Left lobe of liver (tissue), 2 donors: Measurements from ENCODE around the gene AGBL4. TPM values are rescaled to one million over a fixed set of nuclear protein-coding genes. Genes with fewer than 3 reads are reported as not detected.
A peak's percentile ranks its signal among the peaks of the same experiment; 100 is the strongest.

ENCODE experiments used
- ATAC-seq: fragments of 200-7000 bp; cut with Tn5 transposase; one replicate; pipeline ENCODE4 v1.9.1; 2020; ENCODE audit warnings: mild to moderate bottlenecking, moderate library complexity
- DNase-seq: peaks from one replicate; pipeline ENCODE4 v3.0.0-alpha.2; 2020; ENCODE audit warnings: low spot score
- total RNA-seq: library from RNA; stranded (reverse); gene quantifications from one replicate; pipeline ENCODE4 v1.2.1, GENCODE V29; 2021
- donor health status: DM: no; HTN: no; CAD: no; lungs with moderate emphysema.
- donor health status: DM: no; HTN: yes; CAD: no.

The AGBL4 gene
- total RNA-seq, 1 donor from 2014 or later, result 2.2 TPM

DNA sequence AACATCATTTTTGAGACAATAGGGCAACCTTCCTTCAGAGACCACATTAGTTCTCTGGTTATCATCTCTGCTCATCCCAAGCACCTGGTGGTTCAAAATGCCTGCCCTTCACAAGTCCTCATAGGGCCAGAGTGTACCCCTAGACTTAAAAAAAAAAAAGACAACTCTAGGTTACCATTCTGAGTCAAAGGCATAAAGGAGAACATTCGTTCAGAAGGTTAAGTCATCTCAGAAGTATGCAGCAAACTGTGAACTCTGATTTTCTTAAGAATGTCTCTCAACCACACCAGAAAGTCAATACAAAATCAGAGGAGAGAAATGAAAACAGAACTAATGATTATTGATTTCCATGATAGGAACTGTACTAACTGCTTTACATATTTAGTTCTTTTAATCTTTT is 1237.9 kb downstream of the AGBL4 start:
- no peak for DNase-seq

DNA sequence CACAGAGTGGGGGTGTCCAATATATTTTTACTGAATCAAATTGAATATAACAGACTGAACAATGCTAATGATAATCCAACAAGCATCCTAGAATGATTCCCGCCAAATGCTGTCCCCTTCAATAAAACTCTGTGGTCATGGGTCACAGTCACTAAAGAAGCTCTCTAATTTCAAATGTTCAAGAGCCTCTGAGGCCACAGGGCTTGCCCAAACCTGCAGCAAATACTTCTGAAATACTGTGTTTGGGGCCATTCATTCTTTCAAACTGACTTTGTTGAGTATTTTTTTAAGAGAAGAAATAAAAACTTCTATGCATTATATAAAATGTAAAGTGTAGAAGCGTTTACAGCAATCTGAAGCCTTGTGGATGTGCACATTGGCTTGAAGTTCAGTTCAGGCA is 1239.5 kb downstream of the AGBL4 start:
- no peak for ATAC-seq
- no peak for DNase-seq

More for the DNA sequence above, 1237.9 kb downstream of the AGBL4 start:
- no peak for ATAC-seq

DNA sequence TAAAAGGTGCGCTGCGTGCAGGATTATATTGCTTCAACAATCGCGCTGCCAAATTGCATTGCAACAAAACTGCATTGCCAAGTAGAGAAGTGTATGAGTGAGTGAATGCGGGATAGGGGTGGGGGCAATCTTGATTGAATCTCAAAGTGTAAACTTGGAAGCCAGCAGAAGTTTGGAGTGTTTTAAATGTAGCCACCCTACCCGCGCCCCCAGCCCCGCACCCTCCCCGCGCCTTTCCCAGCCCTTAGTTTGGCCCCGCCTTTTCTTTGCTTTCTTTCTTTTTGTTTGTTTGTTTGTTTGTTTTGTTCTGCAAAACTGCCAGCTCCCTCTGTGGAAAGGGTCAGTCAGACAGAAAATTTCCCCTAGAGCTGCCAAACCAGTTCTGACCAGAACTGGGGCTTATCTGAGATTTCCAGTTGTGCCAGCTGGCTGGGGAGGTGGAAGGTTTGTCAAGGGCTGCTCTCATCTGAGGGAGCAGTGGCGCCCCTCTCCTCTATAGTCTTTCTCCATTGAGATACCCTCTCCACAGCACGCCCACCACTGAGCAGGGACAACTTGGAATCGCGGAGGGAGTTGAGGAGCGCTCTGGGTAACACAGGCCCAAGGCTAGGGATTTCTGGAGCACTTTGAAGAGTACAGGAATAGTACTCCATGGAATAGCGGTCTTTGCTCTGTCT is 1246.4 kb downstream of the AGBL4 start:
- DNase-seq, result no peak

DNA sequence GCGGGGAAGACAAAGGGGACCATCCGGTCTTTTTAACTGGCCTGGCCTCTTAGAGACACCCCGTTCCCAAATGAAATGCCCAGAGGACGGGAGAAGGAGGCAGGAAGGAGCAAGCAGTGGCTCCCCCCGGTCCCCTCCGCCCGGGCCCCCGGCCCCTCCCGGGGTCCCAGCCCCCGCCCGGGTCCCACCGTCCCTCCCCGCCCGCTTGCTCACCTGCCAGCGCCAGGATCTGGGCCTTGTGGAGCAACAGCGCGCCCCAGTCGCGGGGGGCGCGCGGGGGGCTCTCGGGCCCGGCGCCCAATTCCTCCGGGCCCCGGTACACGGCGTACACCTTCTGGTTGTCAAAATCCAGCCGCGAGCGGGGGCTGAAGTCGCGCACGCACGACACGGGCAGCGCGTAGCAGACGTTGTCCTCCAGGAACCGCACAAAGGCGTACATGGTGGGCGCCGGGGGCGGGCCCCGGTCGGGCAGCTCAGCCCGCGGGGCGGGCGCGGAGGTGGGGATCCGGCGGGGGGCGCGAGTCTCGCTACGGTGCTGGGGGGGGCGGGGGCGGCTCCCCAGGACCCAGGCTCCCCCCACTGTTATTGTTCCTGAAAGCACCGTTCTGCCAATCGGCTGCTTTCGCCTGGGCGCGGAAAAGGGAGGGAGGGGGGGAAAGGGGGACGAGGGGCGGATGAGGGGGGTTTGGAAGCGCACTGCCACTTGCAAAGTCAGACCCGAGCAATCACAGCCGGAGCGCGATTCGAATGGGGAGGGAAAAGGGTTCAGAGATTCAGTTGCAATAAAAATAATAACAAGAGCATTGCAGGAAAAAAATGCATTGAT is 1247.1 kb downstream of the AGBL4 start, which contains the start of gene BEND5:
TSS of gene BEND5 (minus strand) at position 499 of the 826 bp plus-strand sequence. CDS start at position 439, 60 bp downstream.
- no peak for DNase-seq
- ATAC-seq, result peak; percentile 41

More for the DNA sequence above, 1246.4 kb downstream of the AGBL4 start:
- ATAC-seq, result no peak

DNA sequence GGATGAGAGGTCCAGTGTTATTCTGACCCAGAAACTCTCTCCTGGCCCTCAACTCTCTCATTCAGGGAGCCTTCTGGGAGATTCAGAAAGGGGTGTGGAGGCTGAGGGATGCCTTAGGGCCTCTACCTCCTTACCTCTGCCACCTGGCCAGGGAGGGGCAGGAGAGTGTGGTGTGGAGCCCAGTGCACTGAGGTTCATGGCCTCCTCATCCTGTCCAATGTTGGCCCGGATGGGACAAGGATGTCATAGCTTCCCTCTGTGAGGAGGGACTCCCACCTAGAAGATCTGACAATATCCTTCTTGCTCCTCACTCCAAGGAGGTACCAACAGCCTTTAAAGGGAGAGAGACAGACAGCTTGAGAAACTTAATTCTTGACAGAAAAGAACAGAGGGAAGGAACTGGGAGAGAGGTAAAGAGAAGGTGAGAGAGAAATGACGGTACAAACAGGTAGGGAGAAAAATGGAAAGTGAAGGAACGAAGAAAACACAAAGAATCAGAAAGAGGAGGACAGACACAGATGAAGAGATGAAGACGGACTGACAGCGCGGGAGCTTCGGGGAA is 1247.8 kb downstream of the AGBL4 start:
- ATAC-seq (no peak), DNase-seq (no peak)

DNA sequence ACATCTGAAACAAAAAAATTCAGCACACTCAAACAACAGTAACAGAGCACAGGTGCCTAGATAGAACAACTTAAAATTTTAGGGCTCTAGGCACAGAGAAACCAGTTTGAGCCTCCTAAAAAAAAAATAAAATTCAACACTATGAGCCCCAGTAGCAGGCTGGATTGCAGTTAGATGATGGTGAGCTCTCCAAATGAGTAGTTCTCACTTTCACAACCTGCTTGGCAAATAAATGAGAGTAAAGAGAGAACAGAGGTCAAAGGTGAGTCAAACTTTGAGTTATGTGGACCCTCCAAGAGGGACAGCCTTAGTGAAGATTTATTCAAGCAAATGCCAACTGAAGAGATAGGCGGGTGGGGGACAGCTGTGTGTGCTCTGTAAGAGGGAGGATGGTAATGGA is 1250.6 kb downstream of the AGBL4 start:
- DNase-seq, result no peak
- no peak for ATAC-seq

DNA sequence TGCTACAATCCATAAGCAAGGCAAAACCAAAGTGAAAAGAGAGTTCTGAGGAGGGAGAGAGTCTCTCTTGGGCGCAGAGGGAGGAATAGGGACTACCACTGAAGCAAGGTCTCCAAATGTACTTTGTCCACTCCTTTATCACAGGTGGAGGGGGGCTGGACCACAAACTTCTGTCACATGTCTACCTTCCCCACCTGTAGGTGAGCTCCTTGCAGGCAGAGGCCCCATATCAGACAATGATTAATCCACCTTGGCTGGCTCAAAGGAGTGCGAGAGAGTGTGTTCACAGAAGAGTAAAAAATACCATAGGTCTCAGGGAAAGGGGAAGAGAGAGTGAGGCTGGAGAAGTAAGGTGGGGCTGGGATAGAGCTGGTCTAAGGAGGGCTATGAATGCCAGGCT is 1251.5 kb downstream of the AGBL4 start:
- no peak for ATAC-seq
- DNase-seq, result no peak

DNA sequence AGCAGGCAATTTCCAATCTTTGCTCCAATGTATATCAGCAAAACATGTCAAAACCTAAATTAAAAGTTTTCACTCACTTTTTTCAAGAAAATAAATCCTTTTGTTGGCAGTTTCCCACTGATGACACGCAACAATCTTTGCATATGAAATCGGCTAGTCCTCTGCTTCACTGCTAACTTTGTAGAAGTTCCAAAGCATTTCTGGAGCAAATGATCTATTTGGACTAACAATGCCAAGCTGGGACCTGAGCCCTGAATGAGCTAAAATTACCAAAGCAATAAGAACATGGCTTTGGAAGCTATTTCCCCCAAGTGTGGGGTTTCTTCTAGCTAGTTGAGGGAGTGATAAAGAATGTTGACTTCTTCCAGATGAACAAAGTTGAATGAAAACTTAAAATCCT is 1252.2 kb downstream of the AGBL4 start:
- DNase-seq (no peak), ATAC-seq (no peak)

DNA sequence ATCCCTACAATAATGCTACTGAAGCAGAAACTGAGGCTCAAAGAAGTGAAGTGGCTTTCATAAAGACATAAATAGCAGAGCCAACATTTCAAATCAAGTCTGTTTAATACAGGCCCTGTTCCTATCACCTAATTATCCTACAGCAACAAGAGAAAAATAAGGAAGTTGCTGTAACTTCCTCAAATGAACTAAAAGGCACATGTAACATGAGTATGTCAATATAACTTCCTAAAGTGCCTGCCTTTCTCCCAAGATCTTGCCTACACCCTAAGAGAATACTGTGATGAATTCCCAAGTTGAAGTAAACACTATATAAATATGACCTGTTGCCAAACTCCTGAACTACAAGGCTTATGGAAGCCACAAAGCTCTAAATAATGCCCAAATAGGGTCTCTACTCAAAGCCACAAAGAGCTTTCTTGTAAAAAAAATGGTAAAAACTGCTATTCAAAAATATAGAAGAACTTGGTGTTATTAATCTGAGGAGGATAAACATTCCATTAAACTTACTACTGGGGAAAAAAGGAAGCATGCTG is 1255.7 kb downstream of the AGBL4 start:
- no peak for ATAC-seq

DNA sequence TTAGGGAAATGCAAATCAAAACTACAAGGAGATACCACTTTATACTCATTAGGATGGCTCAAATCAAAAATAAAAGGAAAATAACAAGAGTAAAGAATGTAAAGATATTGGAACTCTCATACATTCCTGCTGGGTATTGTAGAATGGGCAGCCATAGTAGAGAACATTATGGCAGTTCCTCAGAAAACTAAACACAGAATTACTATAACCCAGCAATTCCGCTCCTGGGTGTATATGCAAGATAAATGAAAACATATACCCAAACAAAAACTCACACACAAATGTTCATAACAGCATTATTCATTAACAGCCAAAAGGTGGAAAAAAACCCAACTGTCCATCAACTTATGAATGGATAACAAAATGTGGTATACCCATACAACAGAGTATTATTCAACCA is 1258.4 kb downstream of the AGBL4 start:
- DNase-seq (no peak), ATAC-seq (no peak)

More for the DNA sequence above, 1255.7 kb downstream of the AGBL4 start:
- no peak for DNase-seq

DNA sequence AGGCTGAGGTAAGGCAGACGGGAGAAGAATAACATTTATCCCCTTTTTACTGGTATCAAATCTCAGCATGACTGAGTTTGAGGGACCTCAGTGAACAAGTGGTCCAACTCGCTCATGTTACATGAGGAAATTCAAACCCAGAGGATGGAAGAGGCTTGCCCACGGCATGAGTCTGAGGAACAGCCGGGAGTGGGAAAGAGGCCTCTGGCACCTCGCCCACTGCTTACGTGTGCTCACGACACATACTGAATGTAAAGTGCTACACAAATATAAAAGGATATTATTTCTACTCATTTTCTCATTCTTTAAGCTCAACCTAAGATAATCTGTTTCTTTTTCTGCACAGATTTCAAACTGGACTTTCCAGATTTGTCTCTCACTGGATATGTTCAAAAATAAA is 1261.8 kb downstream of the AGBL4 start:
- no peak for ATAC-seq
- DNase-seq, result no peak

DNA sequence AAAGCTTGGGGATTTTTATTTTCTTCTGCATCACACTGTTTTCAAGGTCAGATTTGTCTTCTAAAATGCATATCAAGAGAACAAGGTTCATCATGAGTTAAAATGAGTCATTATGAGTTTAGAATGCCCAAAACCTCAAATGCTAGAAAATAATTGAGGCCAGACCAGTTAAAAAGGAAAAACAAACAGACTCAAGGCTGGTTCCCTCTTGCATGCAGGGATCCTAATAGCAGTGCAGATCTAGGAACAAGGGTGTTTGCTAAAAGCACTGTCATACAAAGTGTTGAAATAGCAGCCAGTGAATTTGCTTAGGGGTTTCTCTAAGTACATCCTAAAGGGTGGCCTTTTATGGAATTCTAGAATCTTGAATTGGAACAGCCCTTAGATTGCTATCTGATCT is 1262.3 kb downstream of the AGBL4 start:
- DNase-seq (no peak), ATAC-seq (no peak)

DNA sequence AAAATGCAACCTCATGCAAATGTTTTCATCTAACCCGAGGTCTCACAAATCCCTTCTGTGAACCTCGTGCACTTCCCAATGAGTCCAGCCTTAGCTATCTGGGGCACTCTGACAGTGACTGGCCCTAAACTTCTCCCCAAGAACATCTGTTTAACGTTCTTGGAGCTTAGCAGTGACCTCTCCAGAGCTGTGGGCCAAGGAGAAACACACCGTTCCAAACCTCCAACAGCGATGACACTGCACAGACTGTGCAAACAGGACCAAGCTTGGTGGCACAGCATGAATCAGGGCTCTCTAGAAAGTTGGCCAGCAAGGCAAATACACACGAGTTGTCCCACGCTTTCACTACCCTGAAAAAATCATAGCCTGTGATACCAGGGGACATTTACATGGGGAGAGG is 1262.9 kb downstream of the AGBL4 start:
- ATAC-seq, result no peak

DNA sequence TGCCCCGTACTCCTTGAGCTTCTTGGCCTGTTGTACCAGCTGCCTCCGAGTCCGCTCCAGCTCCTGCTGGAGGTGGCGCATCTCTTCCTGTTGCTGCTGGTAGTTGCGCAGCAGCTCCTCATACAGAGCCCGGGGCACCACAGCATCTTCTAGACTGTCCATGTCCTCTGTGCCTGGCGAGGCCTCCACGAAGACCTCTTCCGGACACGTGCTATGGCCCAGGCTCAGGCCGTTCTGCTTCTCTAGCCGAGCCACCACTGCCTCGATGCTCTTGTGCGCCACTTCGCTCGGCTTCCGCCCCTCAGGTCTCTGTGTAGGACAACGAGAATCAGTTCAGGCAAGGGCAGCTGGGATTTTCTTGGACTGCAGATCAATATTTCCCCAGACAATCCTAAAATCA is 1264.8 kb downstream of the AGBL4 start:
- no peak for DNase-seq

More for the DNA sequence above, 1262.9 kb downstream of the AGBL4 start:
- no peak for DNase-seq

DNA sequence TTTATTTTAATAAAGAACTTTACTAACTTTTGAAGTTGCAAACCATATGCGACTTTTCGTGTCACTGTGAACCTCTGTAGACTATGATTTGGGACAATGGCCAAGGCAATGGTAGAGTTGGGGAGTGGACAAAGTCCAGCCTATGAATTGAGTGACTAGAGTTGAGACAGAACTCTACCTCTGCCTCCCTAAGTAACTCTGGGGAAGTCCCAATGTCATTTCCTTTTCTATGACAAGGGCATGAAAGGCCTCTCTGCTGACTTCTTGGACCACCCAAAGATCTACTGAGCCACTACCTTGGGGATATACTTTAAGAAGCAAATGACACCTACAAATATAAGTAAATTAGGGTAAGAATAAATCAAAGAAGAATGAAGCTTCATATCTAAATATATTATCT is 1266.4 kb downstream of the AGBL4 start:
- no peak for ATAC-seq
- no peak for DNase-seq

More for the DNA sequence above, 1264.8 kb downstream of the AGBL4 start:
- ATAC-seq, result no peak

DNA sequence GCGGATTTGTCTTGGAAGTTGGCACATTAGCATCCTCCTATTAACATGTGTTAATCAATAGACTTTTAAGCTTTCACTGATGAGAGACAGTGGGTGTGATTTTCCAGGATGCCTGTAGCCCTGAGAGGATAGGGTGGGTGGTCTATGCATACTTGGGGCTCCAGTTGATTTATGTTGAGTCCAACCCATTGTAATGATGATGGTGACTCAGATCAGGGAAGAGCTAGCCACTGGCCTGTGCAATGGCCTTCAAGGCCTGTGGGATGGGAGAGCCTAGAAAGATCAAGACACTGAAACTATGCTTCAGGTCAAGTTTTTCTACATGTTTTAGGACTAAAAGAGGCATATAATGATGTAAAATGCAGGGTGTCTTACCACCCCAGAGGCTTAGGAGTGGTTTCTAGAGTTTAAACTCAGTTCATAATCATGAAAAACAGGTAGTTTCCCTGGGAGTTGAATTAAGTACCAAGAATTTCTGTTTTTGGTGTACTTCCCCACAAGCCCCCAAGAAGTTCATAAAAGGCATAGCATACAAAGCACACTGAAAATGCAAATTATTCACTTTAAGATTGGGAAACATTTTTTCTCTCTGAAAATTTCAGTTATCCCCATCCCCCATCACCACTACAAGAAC is 1267.0 kb downstream of the AGBL4 start:
- ATAC-seq (no peak), DNase-seq (no peak)

DNA sequence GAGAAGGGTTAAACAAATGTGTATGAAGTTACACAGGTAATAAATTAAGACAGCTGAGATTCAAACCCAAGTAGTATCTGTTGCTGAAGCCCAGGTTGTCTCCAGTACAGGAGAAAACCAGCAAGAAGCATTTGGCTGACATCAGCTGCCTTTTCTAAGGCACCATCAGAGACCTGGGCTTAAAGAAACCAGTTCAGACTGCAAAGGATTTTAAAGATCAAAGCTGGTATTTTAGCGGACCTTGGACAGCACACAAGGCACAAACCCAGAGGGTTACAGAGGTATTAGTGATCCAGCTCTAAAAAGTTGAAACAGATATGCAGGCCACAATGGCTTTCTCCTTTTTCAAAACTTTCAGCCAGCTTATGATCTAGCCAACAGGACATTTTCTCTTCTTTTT is 1270.5 kb downstream of the AGBL4 start:
- no peak for DNase-seq
- no peak for ATAC-seq

DNA sequence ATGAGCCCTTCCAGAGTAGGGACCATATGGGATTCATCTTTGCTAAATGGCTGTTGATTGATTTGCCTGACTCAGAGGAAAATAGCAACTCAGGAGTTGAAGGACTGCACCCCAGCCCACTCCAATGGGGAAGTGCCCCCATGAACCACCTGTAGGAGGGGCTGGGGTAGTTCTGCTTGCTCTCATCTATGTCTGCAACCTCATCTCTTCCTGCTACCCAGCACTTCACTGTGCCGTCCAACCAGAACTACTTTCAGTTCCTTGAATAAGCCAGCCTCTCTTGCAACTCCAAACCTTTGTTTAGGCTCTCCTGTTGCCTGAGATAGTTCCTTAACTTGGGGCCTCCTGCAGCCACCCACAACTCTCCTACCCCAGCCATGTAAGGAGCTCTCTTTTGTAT is 1273.6 kb downstream of the AGBL4 start:
- ATAC-seq, result no peak
- no peak for DNase-seq

DNA sequence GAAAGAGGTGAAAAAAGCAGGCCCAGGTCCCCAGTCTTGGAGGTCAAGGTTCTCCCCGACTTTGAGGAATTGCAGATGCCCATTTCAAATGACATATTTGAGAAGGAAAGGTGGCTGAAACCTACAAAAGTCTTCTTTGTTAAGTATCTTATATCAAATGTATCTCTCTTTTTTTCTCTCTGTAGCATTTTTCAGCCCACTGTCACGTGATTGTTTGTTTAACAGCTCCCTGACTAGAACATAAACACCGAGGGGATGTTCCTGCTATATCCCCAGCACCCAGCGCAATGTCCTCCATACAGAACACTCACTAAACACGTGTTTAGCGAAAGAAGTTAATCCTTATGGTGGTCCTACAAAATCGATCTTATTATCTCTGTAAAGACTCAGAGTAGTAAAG is 1274.7 kb downstream of the AGBL4 start:
- ATAC-seq, result no peak
- no peak for DNase-seq

DNA sequence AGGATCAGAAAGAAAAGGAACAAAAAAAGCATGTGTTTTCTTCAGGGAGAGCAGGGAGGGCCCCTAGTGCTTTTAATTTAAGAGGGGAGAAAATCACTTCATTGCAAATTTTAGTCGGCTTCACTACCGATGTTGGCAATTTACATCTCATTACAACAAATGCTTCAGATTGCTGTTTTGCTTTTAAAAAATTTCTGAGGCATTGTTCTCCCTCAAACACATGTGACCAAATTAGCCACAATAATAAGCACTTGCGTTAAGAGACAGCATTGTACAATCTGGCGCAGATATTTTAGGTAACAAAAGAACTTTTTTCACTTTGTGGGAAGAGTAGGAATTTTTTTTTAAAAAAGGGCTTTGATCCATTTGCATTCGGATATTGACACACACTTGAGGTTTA is 1276.8 kb downstream of the AGBL4 start:
- DNase-seq (no peak), ATAC-seq (no peak)

DNA sequence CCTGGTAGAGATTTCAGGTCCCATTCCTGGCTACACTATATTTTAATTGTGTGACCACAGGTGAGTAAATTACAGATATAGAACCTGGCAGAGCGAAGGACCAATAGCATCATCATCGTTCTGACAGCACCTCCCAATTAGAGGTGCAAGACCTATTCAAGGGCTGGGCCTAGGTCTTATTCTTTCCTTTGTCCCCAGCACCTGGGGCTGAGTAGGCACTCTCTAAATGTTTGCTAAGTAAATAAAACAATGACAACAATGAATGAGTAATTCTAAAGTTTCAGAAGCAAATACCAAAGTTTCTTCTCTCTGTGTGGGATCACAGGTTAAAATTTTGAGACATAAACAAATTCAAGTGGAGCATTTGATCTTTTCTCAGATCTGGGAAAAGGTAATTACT is 1279.7 kb downstream of the AGBL4 start:
- no peak for ATAC-seq
- DNase-seq, result no peak
